ENCODE measurements around the gene THEM5.
"Not testable (repeated sequence)": the region's sequence is repeated elsewhere in the genome, so short reads cannot be mapped to it uniquely, and the experiment has no call there.

Gene THEM5

DNA sequence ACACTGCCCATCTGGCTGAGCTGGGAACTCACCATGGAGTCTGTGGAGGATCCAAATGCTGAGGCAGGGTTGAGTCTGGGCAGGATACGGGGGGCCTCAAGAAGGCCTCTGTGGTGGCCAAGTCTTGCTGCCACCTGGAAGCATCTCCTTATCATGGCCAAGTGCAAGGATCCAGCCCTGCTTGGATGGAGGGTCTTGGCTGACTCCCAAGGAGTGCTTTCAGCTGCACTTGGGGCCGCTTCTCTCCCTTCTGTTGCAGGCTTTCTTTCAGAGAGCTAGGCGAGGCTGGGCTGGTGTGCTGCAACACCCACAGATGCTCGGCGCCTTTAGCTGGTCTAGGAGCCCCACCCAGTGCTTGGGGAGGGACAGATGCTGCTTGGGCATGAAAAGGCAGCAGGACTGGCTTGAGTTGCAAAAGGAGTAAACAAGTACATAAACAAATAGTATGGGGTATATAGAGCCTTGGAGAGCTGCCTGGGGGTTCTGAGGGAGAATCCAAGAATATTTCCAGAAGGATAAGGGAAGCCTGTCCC, at the start of gene THEM5:
TSS of gene THEM5 (minus strand) at position 302 of the 533 bp plus-strand sequence. CDS start at position 155, 147 bp downstream.
- peak; percentile 27 for DNase-seq

- DNase-seq: no peak
These were observed 49.3 kb upstream of the THEM5 start for GRCh38 chr1:151902858-151903257.

DNA sequence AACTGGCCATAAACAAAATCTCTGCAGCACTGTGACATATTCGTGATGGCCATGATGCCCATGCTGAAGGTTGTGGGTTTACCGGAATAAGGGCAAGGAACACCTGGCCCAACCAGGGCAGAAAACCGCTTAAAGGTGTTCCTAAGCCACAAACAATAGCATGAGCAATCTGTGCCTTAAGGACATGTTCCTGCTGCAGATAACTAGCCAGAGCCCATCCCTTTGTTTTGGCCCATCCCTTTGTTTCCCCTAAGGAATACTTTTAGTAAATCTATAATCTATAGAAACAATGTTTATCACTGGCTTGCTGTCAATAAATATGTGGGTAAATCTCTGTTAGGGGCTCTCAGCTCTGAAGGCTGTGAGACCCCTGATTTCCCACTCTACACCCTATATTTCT, 47.3 kb upstream of the THEM5 start:
- DNase-seq: not testable (repeated sequence)

DNA sequence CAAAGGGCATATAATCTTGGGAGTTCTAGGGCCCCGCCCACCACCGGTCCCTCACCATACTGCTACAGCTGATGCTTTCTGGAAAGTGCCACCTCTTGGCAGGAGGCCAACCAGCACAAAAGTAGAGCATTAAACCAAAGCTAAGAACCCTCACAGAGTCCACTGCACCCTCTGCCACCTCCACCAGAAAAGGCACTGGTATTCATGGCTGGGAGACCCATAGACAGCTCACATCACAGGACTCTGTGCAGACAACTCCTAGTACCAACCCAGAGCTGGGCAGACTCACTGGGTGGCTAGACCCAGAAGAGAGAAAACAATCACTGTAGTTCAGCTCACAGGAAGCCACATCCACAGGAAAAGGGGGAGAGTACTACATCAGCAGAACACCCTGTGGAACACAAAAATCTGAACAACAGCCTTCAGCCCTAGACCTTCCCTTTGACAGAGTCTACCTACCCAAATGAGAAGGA, 45.0 kb upstream of the THEM5 start:
- no peak for DNase-seq

- DNase-seq: no peak
These were observed 44.5 kb upstream of the THEM5 start for GRCh38 chr1:151897991-151898431.

DNA sequence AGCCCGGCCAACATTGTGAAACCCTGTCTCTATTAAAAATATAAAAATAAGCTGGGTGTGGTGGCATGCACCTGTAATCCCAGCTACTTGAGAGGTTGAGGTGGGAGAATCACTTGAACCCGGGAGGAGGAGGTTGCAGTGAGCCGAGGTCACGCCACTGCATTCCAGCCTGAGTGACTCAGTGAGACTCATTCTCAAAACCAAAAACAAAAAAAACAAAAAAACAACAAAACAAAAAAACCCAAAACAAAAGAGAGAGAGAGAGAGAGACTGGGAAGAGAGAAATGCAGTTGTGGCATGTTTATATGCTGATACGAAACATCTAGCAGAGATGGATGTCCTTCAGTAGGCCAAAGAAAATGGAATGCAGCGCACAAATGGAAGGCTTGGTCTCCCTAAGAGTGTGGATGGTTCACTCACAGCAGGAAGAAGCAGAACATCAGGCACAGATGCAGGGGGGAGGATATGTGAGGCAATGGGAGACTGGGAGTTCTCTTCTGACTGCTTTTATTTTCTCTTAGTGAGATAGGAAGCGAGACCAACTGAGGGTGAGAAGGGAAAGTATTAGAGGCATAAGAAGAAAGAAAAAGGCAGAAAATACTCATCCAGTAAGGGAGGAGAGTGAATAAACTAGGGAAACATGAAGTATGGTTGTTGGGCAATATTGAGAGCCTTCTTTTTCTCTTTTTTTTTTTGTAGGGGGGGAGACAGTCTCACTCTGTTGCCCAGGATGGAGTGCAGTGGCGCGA, 39.8 kb upstream of the THEM5 start:
- no peak for DNase-seq

DNA sequence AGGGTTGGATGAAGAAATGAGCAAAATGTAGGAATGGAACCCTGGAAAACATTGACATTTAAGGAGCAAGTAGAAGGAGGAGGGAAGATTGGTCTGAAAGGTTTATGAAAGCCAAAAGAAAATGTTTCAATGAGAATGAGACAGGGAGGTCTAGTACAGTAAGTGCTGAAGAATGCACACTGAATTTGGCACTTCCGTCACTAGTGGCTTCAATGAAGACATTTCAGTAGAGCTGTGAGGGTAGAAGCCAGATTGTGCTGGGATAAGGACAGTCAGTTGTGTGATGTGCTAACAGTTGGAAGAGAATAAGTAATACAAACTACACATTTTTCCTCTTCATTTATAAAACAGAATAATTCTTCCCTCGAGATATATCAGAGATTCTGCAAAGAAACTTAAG, 38.7 kb upstream of the THEM5 start:
- no peak for DNase-seq

DNA sequence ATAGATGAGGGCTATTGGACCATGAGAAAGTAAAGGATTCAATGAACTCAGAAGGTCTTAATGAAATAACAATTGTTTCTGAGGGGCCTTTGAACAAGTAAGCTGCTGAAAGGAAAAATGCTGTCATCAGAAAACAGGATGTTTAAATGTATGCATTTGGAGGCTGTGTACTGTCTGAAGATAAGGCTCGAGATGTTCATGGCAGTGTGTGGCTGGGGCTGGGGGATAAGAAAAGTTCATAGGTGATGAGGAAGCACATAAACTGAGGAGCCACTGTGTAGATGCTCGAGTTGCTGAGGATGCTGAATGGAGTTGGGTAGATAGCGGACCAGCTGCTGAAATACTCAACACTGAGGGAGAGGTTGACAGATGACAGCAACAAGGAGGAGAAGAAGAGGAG, 38.0 kb upstream of the THEM5 start:
- DNase-seq: no peak

- DNase-seq: peak; percentile 29
These were observed 35.6 kb upstream of the THEM5 start for GRCh38 chr1:151888972-151889570.

GRCh38 chr1:151887028-151887427, 33.5 kb upstream of the THEM5 start:
- DNase-seq: no peak

DNA sequence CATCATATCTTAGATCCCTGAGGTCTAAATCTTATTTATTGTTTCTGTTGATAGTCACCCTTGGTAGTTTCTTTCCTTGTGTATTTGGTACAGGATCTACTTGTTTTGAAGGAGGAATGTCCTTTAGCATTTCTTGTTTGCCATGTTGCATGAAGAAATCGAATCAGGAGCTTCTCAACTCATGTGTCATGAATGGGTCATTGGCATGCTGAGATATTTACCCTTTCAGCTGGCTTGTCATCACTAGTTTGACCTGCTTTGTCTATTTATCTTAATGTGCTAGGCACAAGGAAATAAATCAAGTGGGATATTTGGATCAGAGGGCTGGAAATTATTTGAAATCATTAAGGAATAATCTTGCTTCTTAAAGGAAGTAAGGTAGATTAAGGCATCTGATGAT, 32.0 kb upstream of the THEM5 start:
- DNase-seq: no peak

GRCh38 chr1:151884879-151885278, 31.4 kb upstream of the THEM5 start:
- not testable (repeated sequence) for DNase-seq

- DNase-seq: not testable (repeated sequence)
These were observed 30.9 kb upstream of the THEM5 start for GRCh38 chr1:151884445-151884844.

- not testable (repeated sequence) for DNase-seq
These were observed 30.4 kb upstream of the THEM5 start for GRCh38 chr1:151883898-151884297.

GRCh38 chr1:151882918-151883317, 29.4 kb upstream of the THEM5 start:
- DNase-seq: not testable (repeated sequence)

DNA sequence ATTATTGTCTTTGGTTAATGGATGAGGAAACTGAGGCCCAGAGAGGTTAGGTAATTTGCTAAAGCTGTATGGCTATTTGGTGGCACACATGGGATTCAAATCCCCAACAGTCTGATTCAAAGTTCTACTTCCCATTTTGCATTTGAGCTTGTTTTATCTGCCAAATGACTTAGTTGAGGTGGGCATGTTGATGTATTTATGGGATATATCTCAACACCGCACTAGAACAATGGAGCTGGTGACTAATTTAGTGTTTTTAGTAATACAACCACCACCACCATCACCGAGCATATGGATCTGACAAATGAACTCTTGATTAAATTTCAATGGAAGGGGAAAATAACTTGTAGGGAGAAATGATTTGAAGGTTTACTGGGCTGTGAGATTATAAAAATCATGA, 29.0 kb upstream of the THEM5 start:
- DNase-seq: no peak

GRCh38 chr1:151881479-151881878, 28.0 kb upstream of the THEM5 start:
- peak; percentile 10 for DNase-seq

DNA sequence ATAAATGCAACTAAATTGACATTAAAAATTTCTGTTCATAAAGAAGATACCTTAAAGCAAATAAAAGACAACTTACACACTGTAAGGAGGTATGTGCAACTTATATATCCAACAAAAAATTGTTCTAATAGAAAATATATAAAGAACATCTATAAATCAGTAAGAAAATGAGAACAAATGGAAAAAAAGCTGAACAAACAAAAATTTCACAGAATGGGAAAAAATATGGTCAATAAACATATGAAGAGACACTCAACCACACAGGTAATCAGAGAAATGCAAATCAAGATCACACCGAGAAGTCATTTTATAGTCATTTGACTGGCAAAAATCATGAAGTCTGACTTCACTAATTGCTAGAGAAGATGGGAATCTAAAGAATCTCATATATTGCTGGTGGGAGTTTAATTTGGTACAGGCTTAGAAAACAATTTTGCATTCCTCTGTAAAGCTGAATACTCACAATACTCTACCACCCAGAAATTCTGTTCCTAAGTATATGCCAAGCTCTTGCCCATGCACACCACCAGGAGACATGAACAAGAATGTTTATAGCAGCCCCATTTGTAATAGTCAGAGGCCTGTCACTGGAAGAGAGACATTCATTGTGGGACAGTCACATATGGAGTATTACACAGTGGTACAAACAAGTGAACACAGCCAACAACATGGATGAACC, 22.0 kb upstream of the THEM5 start:
- no peak for DNase-seq

DNA sequence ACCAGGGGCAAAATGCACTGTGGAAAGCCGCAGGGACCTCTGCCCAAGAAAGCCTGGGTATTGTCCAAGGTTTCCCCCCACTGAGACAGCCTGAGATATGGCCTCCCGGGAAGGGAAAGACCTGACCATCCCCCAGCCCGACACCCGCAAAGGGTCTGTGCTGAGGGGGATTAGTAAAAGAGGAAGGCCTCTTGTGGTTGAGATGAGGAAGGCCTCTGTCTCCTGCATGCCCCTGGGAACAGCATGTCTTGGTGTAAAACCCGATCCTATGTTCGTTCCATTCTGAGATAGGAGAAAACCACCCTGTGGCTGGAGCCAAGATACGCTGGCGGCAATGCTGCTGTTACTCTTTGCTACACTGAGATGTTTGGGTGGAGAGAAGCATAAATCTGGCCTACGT, 19.3 kb upstream of the THEM5 start:
- DNase-seq: not testable (repeated sequence)

DNA sequence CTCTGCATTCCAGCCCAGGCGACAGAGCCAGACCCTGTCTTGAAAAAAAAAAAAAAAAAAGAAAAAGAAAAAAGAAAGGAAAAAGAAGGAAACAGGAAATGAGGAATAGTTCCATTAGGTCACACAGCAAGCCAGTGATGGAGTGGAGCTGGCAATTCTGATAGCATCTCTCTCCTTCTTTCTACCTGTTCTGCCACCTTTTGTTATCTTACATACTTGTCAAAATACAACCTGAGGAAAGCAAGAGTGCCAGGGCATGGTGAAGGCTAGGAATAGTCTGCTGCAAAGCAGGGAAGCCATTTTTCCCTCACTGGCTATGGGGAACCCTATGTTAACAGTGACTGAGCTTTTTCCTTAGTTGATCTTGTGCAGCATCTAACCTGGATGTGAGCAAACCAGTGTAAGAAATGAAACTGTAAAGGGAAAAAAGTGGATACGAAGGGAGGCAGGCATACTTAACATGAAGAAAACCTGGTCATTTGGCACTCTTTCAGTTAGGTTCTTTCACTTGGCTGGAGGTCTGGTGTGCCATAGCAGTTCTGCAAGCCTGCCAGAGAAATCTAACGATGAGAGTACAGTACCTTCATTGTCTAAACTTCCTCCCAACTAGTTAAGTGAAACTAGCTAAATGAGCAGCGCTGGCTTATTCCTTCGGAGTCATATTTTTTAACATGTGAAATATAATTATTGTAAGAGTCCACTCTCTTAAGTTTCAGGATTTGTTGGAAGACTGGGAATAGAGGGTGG, 17.9 kb upstream of the THEM5 start:
- no peak for DNase-seq

DNA sequence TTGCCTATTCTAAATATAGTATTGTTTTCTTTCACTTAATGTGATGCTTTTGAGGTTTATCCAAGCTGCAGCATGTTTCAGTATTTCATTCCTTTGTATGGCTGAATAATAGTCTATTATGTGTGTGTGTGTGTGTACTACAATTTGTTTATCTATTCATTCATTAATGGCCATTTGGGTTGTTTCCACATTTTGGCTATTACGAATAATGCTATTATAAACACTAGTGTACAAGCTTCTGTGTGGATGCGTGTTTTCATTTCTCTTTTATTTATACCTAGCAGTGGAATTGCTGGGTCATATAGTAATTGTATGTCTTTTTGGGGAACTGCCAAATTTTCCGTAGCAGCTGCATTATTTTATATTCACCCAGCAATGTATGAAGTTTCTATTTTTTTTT, 15.0 kb upstream of the THEM5 start:
- no peak for DNase-seq

- DNase-seq: no peak
These were observed 14.4 kb upstream of the THEM5 start for GRCh38 chr1:151867765-151868411.
